ENCODE measurements around the gene THOC6.
"Not testable (repeated sequence)": the region's sequence is repeated elsewhere in the genome, so short reads cannot be mapped to it uniquely, and the experiment has no call there.

Gene THOC6

DNA sequence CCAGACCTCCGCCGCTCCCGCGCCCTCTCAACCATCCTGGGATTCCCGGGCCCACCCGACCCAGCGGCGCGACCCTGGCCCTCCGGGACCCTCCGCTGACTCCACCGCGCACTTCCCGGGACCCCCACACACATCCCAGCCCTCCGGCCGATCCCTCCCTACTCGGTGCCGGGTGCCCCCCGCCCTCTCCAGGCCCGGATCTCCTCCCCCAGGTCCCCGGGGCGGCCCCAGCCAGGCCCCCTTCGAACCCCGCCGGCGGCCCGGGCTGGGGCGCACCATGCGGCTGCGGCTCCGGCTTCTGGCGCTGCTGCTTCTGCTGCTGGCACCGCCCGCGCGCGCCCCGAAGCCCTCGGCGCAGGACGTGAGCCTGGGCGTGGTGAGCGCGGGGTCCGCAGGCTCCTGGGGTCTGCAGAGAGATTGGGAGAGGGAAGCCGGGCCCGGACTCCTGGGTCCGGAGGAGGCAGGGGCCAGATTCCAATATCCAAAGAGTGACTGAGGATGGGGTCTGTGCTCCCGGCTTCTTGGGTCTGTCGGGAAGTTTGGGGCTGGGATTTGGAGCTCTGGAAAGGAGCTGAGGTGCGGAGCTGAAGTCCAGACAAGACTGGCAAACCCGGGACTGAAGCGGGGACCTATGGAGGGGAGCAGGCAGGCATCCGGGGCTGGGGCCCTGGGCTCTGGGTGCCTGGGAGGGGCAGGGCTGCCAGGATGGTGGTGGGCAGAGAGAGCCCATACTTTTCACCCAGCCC, 23.0 kb downstream of the THOC6 start:
- H3K4me3 Mint-ChIP-seq = no peak overlapping the region
- H3K36me3 Mint-ChIP-seq (ENCODE audit: low read depth) = no peaks in the 10 kb centered on the region
- H3K27me3 Mint-ChIP-seq = peaks cover 39% of the 10 kb centered on the region
- H3K4me1 Mint-ChIP-seq (ENCODE audit: low read depth) = peaks cover 17% of the 10 kb centered on the region
- no peak overlapping the region for H3K27ac Mint-ChIP-seq
- H3K9me3 Mint-ChIP-seq = no peaks in the 10 kb centered on the region

DNA sequence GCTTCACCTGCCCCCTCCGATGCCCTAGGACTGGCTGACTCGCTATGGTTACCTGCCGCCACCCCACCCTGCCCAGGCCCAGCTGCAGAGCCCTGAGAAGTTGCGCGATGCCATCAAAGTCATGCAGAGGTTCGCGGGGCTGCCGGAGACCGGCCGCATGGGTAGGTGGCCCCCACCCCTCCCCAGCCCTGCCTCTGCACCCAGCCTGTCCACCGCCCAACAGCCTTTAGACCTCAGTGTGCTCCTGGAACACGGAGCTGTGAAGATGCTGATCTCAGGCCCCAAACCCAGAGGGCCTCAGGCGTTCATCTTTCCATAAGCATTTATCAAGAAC, 23.5 kb downstream of the THOC6 start:
- Mint-ChIP-seq H3K4me3 (no peak overlapping the region), H3K36me3 (ENCODE audit: low read depth) (no peaks in the 10 kb centered on the region), H3K27me3 (peaks cover 39% of the 10 kb centered on the region), H3K9me3 (no peaks in the 10 kb centered on the region), H3K27ac (no peak overlapping the region), H3K4me1 (ENCODE audit: low read depth) (peaks cover 17% of the 10 kb centered on the region)

DNA sequence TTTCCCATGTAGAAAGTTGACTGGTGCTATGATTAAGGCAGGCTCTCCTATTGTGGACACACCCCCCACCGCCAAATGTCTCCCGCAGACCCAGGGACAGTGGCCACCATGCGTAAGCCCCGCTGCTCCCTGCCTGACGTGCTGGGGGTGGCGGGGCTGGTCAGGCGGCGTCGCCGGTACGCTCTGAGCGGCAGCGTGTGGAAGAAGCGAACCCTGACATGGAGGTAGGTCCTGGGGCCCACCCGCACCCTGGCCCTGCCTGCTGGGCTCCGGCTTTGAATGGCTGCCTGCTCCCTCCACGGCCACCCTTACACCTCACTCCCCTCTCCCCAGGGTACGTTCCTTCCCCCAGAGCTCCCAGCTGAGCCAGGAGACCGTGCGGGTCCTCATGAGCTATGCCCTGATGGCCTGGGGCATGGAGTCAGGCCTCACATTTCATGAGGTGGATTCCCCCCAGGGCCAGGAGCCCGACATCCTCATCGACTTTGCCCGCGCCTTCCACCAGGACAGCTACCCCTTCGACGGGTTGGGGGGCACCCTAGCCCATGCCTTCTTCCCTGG, 26.2 kb downstream of the THOC6 start:
- Mint-ChIP-seq H3K27ac (no peak overlapping the region), H3K27me3 (peaks cover 20% of the 10 kb centered on the region), H3K4me3 (no peak overlapping the region), H3K36me3 (ENCODE audit: low read depth) (peaks cover under 1% of the 10 kb centered on the region), H3K9me3 (no peaks in the 10 kb centered on the region), H3K4me1 (ENCODE audit: low read depth) (peaks cover 21% of the 10 kb centered on the region)

DNA sequence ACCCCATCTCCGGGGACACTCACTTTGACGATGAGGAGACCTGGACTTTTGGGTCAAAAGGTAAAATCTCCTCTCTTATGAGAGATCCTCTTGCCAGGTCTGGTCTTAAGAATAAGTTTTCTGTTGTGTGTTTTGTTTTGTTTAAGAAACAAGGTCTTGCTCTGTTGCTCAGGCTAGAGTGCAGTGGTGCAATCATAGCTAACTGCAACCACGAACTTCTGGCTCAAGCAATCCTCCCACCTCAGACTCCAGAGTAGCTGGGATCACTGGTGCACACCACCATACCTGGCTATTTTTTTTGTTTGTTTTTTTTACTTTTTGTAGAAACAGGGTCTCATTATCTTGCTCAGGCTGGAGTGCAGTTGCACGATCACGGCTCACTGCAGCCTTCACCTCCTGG, 26.7 kb downstream of the THOC6 start:
- Mint-ChIP-seq H3K4me1 (ENCODE audit: low read depth) (peaks cover 21% of the 10 kb centered on the region), H3K27ac (no peak overlapping the region), H3K9me3 (no peaks in the 10 kb centered on the region), H3K36me3 (ENCODE audit: low read depth) (peaks cover 5% of the 10 kb centered on the region), H3K27me3 (peaks cover 15% of the 10 kb centered on the region), H3K4me3 (no peak overlapping the region)

DNA sequence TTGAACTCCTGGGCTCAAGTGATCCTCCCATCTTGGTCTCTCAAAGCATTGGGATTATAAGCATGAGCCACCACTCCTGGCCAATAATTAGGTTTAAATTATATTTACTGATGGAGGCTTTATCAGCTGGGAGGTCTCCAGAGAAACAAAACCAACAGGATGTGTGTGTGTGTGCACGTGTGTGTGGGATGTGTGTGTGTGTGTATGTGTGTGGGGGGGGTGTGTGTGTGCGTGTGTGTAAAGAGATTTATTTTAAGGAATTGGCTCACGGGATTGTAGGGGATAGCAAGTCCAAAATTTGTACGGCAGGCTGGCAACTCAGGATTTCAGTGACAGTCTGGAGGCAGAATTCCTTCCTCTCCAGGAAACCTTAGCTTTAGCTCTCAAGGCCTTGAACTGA, 27.2 kb downstream of the THOC6 start:
- no peak overlapping the region for H3K27ac Mint-ChIP-seq

DNA sequence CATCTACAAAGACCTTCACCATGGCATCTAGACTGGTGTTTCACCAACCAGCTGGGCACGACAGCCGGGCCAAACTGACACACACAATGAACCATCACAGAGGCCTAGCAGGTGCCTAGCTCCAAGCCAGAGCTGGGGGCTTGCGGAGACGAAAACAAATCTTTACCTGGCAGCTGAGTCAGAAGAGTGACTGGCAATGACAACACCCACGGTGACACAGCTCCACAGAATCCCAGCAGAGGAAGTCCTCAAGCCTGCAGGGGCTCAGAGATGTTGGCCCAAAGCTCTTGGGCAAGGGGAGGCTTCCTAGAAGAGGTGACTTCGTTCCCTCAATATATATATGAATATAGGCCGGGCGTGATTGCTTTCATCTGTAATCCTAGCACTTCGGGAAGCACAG, 27.7 kb downstream of the THOC6 start:
- H3K36me3 Mint-ChIP-seq (ENCODE audit: low read depth) = peaks cover 5% of the 10 kb centered on the region
- H3K9me3 Mint-ChIP-seq = no peaks in the 10 kb centered on the region
- H3K27me3 Mint-ChIP-seq = peaks cover 14% of the 10 kb centered on the region
- H3K27ac Mint-ChIP-seq = no peak overlapping the region
- peaks cover 27% of the 10 kb centered on the region for H3K4me1 Mint-ChIP-seq (ENCODE audit: low read depth)
- H3K4me3 Mint-ChIP-seq = no peak overlapping the region

More for the DNA sequence above, 27.2 kb downstream of the THOC6 start:
- Mint-ChIP-seq H3K4me1 (ENCODE audit: low read depth) (peaks cover 24% of the 10 kb centered on the region), H3K36me3 (ENCODE audit: low read depth) (peaks cover 5% of the 10 kb centered on the region), H3K27me3 (peaks cover 14% of the 10 kb centered on the region), H3K9me3 (no peaks in the 10 kb centered on the region), H3K4me3 (no peak overlapping the region)

DNA sequence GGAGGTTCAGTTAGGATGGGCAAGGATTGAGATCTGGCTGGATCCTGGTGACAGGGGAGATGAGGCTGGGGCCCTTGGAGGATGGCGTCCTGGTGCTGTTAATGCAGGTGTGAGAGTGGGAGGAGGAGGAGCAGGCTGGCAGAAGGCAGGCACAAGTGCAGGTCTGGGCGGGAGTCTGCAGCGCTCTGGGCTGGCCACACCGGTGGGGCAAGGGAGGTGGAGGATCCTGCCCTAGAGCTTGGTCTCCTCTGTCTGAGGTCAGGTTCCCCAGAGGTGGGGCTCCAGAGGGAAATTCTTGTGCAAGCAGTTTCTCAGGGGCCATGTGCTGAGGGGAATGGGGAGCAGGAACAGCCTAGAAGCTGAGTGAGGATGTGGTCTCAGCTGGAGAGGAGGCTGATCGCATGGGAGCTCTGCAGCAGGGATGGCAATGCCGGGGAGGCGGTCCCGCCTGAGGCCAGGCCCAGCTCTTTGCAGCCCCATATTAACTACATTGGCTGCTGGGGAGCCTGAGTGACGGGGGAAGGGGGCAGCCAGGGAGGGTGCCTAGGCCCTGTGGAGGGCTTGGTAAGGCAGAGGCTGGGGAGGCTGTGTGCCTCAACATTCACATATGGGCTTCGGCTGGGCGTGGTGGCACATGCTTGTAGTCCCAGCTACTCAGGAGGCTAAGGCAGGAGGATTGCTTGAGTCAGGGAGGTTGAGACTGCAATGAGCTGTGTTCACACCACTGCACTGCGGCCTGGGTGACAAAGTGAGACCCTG, 28.9 kb downstream of the THOC6 start:
- H3K27me3 Mint-ChIP-seq; H3K4me3 Mint-ChIP-seq; H3K27ac Mint-ChIP-seq; H3K9me3 Mint-ChIP-seq; H3K36me3 Mint-ChIP-seq (ENCODE audit: low read depth): not testable (repeated sequence)
- H3K4me1 Mint-ChIP-seq (ENCODE audit: low read depth) = peaks cover 40% of the 10 kb centered on the region

DNA sequence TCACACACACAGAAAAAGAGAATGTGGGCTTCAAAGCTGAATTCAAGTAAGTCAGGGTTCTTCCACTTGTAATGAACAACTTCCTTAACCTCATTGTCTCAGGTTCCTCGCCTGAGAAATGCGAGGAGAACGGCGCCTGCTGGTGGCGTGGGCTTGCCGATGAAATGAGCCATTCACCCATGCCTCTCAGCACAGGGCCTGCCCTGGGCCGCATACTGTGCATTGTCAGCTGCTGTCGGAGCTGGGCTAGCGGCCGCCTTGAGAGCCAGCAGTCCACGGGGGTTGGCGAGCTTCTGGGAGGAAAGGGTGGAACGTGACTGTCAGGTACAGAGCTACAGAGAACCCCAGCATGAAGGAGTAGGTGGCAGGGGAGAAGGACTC, 29.5 kb downstream of the THOC6 start:
- not testable (repeated sequence) for H3K36me3 Mint-ChIP-seq (ENCODE audit: low read depth); H3K27me3 Mint-ChIP-seq; H3K9me3 Mint-ChIP-seq; H3K4me3 Mint-ChIP-seq; H3K27ac Mint-ChIP-seq
- peaks cover 38% of the 10 kb centered on the region for H3K4me1 Mint-ChIP-seq (ENCODE audit: low read depth)

DNA sequence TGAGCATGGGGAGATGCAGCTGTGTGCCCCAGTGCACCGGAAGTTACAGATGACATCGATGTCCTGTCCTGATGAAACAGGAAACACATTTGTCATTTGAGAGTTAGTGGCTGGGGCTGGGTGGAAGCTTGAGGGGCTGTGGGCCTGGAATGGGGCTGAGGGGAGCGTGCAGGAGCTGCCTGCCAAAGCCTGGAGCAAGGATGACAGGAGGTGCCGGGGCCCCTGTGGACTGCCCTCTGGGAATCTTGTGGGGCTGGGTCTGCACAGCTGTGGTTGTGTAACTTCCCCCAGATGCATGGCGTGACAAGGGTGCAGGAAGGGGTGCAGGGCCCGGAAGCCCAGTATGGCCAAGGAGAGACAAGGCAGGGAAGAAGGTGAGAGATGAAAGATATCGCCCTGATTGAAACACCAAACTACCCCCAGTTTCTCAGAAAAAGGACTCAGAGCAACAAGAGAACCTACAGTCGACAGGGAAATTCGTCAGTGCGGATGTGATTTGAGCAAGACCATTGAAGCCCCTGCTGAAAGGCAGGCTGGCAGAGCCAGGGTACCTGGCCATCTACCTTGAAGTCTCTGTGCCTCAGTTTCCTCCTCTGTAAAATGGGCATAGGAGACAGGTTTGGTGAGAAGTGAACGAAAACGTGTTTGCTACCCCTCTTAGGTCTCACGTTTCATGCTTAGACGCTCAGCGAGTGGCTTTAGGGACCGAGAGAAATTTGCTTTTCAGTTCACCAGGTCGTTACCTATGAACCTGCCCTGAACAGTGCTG, 31.3 kb downstream of the THOC6 start:
- Mint-ChIP-seq H3K4me3 (peak overlapping the region; percentile 27), H3K36me3 (ENCODE audit: low read depth) (peaks cover 9% of the 10 kb centered on the region), H3K9me3 (no peaks in the 10 kb centered on the region), H3K4me1 (ENCODE audit: low read depth) (peaks cover 44% of the 10 kb centered on the region), H3K27ac (no peak overlapping the region), H3K27me3 (no peaks in the 10 kb centered on the region)

DNA sequence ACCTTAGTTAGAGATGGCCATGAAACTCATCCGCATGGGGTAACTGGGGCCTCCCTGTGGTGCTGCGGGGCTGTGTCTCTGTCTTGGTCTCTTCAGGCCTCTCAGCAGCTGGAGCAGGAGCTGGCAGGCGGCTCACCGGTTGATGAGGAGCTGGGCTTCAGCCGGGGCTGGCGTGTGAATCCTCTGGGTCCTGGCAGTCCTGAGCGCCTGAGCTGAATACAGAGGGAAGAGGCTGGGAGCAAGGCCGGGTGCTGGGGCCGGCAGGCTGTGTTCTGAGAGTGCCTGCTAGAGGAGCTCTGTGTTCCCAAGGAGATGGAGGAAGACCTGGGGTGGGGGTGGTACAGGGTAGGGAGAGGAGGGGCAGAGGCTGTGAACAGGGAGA, 31.9 kb downstream of the THOC6 start:
- peaks cover 49% of the 10 kb centered on the region for H3K4me1 Mint-ChIP-seq (ENCODE audit: low read depth)
- not testable (repeated sequence) for H3K27ac Mint-ChIP-seq; H3K9me3 Mint-ChIP-seq; H3K36me3 Mint-ChIP-seq (ENCODE audit: low read depth); H3K4me3 Mint-ChIP-seq; H3K27me3 Mint-ChIP-seq

DNA sequence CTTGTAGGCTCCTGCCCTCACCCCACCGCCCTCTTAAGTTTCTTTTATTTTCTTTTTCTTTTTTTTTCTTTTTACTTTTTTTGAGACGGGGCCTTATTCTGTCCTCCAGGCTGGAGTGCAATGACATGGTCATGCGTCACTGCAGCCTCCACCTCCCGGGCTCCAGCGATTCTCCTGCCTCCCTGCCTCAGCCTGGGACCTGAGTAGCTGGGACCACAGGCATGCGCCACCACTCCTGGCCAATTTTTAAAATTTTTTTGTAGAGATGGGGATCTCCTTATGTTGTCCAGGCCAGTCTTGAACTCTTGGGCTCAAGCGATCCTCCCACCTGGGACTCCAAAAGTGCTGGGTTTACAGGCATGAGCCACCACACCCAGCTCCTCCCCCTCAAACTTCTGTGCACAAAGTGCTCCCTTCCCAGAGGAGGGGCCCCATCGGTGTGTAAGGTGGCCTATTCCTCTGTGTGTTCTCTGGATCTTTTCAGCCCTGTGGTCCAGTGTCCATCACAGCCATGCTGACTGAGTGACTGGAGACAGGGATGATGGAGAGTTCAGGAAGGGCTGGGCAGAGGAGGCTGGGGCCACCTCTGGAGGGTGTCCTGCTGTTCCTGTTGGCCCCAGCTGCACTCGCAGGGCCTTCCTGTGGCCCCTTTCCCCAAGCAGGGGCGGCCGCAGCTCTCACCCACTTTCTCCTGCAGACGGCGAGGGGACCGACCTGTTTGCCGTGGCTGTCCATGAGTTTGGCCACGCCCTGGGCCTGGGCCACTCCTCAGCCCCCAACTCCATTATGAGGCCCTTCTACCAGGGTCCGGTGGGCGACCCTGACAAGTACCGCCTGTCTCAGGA, 32.7 kb downstream of the THOC6 start:
- no peaks in the 10 kb centered on the region for H3K27me3 Mint-ChIP-seq
- H3K36me3 Mint-ChIP-seq (ENCODE audit: low read depth) = peaks cover 9% of the 10 kb centered on the region
- no peak overlapping the region for H3K27ac Mint-ChIP-seq
- H3K9me3 Mint-ChIP-seq = no peaks in the 10 kb centered on the region
- peaks cover 50% of the 10 kb centered on the region for H3K4me1 Mint-ChIP-seq (ENCODE audit: low read depth)
- H3K4me3 Mint-ChIP-seq = peak overlapping the region; percentile 47

DNA sequence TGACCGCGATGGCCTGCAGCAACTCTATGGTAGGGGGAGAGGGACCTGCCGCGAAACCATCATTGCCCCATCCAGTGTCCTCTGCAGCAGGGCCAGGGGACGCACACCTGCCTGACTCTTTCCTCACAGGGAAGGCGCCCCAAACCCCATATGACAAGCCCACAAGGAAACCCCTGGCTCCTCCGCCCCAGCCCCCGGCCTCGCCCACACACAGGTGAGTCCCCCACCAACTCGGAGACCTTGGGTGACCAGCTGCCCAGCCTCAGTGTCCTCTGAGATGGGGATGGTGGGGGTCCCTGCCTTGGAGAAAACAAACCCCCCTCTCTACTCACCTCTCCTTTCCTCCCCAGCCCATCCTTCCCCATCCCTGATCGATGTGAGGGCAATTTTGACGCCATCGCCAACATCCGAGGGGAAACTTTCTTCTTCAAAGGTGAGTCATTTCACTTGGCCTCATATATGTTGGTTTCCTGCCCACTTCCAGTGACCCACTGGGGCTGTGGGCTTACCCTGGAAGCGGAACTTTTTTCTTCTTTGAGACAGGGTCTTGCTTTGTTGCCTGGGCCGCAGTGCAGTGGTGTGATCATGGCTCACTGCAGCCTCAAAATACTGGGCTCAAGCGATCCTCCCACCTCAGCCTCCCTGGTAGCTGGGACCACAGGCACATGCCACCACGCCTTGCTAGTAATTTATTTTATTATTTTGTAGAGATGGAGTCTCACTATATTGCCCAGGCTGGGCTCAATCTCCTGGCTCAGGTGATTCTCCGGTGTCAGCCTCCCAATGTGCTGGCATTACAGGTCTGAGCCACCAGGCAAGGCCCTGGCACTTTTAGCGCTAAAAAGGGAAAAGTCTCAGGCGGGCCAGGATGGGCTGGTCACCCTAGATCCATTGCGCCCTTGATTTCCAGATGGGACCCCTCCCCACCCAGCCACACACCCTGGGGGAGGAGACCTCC, 33.6 kb downstream of the THOC6 start:
- H3K27ac Mint-ChIP-seq = peak overlapping the region; percentile 17

DNA sequence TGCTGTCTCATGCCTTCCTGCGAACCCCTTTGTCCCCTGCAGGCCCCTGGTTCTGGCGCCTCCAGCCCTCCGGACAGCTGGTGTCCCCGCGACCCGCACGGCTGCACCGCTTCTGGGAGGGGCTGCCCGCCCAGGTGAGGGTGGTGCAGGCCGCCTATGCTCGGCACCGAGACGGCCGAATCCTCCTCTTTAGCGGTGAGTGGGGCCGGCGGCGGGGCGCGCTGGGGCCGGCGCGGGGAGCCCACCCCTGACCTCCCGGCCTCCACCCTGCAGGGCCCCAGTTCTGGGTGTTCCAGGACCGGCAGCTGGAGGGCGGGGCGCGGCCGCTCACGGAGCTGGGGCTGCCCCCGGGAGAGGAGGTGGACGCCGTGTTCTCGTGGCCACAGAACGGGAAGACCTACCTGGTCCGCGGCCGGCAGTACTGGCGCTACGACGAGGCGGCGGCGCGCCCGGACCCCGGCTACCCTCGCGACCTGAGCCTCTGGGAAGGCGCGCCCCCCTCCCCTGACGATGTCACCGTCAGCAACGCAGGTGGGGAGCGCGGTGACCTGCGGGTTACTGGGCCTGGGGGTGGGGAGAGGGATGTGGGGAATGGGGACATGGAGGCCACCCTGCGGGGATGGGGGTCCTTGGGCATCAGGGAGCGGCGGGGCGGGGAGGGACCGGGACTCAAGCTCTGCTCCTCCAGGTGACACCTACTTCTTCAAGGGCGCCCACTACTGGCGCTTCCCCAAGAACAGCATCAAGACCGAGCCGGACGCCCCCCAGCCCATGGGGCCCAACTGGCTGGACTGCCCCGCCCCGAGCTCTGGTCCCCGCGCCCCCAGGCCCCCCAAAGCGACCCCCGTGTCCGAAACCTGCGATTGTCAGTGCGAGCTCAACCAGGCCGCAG, 34.5 kb downstream of the THOC6 start:
- Mint-ChIP-seq H3K27ac (no peak overlapping the region), H3K36me3 (ENCODE audit: low read depth) (peaks cover 9% of the 10 kb centered on the region), H3K4me3 (peak overlapping the region; percentile 85), H3K4me1 (ENCODE audit: low read depth) (peaks cover 57% of the 10 kb centered on the region), H3K27me3 (no peaks in the 10 kb centered on the region), H3K9me3 (no peaks in the 10 kb centered on the region)

More for the DNA sequence above, 33.6 kb downstream of the THOC6 start:
- H3K4me1 Mint-ChIP-seq (ENCODE audit: low read depth) = peaks cover 53% of the 10 kb centered on the region
- H3K9me3 Mint-ChIP-seq = no peaks in the 10 kb centered on the region
- H3K36me3 Mint-ChIP-seq (ENCODE audit: low read depth) = peaks cover 9% of the 10 kb centered on the region
- no peaks in the 10 kb centered on the region for H3K27me3 Mint-ChIP-seq
- H3K4me3 Mint-ChIP-seq = peak overlapping the region; percentile 47

All from stimulated activated naive CD8-positive, alpha-beta T cell treated with anti-CD3 and anti-CD28 coated beads, Interleukin-15, Interleukin-2, amounts not matched to agents 100 ng/mL and 50 ng/mL, for 24 hours (primary cell).